Thyroid gland (tissue), 4 donors: ENCODE data around the gene PLCL1. TPM values are rescaled to one million over a fixed set of nuclear protein-coding genes. Genes with fewer than 3 reads are reported as not detected.

Experiments
- DNase-seq, 2 donors: peaks; one replicate each; pipeline ENCODE4 v3.0.0-alpha.2; 2019
- H3K27ac ChIP-seq, 3 donors: fragments of 200-600 bp; sonication (generic); 1 replicate in 2 of 3; 2 replicates in 1 of 3; pipeline ENCODE4 v1.5.1; 2016 to 2019; ENCODE audit warnings: mild to moderate bottlenecking in 1 of 3, moderate library complexity in 1 of 3
- H3K27me3 ChIP-seq: fragments of 200-600 bp; sonication (generic); one replicate; pipeline ENCODE4 v1.5.1; 2019
- H3K36me3 ChIP-seq, 2 donors: fragments of 200-600 bp; sonication (generic); one replicate each; pipeline ENCODE4 v1.5.1; 2016 to 2019
- H3K4me1 ChIP-seq, 2 donors: fragments of 200-600 bp; sonication (generic); one replicate each; pipeline ENCODE4 v1.5.1; 2017 to 2019
- H3K4me3 ChIP-seq, 3 donors: fragments of 200-600 bp; sonication (generic); replicated peaks in 1 of 3; 1 replicate in 2 of 3; 2 replicates in 1 of 3; pipeline ENCODE4 v1.5.1; 2016; ENCODE audit warnings: mild to moderate bottlenecking in 1 of 3
- H3K9me3 ChIP-seq: fragments of 200-600 bp; sonication (generic); one replicate; pipeline ENCODE4 v1.5.1; 2017
- POLR2A ChIP-seq, 2 donors: fragments of 450-650 bp; IDR thresholded peaks; one replicate each; pipeline ENCODE4 v1.6.1; 2017; ENCODE audit warnings: antibody characterized with exemption in 2 of 2, mild to moderate bottlenecking in 2 of 2, moderate library complexity in 1 of 2
- WGBS, 2 donors: methylation state at CpG; one replicate each; pipeline ENCODE4 v1.1.5; 2017; 5-methylcytosine and 5-hydroxymethylcytosine counted together
- intact Hi-C: fragments of 100-400 bp; cut with DNase I; formaldehyde crosslinking; loops from one replicate; pipeline ENCODE4 v1.15.1; 2023
- total RNA-seq, 4 donors: library from RNA; depleted of rRNA; stranded (reverse); fragments of >200 nt; gene quantifications; one replicate each; pipeline ENCODE4 v1.2.3, GENCODE V29; 2016
- TF ChIP-seq, protein P1 (sequence below), 6 experiments: fragments of 200-600 bp in 3 of 6; fragments of 450-650 bp in 3 of 6; sonication (generic) in 3 of 6; IDR thresholded peaks; one replicate each; pipeline ENCODE4 v1.5.1; 2016 to 2019; ENCODE audit warnings: antibody characterized with exemption in 6 of 6, mild to moderate bottlenecking in 2 of 6, inconsistent platforms in 1 of 6, moderate library complexity in 1 of 6

The PLCL1 gene
- total RNA-seq, 4 donors from 2014 or later: 9.1 to 11.8 (median 9.9) TPM

DNA sequence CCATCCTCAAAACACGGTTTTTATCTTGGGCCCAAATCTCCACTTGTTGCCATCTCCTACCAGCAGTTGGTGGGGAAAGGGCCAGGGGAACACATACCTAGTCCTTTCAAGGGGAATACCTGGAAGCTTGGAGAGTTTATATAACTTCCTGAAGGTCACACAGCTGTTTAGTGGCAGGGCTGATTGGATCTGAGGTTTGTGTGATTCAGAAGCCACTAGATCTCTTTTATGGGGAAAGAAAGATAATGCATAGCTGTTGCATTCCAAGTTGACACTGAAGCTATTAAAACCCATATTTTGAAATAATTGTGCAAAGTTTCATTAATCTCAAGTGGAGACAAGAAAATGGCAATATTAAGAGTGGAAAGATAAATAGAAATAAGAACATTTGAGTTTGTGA is 134.2 kb downstream of the PLCL1 start:
- 81 to 83% methylated on average over 1 of the region's 1 CpG for WGBS, 2 donors
- no peak overlapping the region for H3K27ac ChIP-seq
- intact Hi-C loops: no loop called here

DNA sequence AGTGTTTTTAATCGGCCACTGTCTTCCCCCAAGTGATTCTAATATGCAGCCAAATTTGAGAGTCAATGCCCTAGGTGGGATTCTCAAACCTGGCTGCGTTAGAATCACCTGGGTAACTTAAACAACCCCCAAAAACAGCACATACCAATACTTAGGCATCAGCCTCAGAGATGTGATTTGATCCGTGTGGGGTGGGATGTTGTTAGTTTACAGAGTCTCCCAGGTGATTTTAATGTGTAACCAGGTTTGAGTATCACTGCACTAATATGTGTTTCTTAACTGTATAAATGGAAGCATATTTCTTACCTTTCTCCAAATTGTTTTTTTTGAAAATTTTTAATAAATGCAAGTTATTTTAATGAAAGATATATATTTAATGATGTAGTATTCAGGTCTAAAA is 135.4 kb downstream of the PLCL1 start:
- H3K36me3 ChIP-seq: no peaks in the 10 kb centered on the region
- H3K4me3 ChIP-seq: no peak overlapping the region
- no peak for TF ChIP-seq POLR2A (IDR thresholded peaks at IDR 0.05)
- TF ChIP-seq, protein P1, sequence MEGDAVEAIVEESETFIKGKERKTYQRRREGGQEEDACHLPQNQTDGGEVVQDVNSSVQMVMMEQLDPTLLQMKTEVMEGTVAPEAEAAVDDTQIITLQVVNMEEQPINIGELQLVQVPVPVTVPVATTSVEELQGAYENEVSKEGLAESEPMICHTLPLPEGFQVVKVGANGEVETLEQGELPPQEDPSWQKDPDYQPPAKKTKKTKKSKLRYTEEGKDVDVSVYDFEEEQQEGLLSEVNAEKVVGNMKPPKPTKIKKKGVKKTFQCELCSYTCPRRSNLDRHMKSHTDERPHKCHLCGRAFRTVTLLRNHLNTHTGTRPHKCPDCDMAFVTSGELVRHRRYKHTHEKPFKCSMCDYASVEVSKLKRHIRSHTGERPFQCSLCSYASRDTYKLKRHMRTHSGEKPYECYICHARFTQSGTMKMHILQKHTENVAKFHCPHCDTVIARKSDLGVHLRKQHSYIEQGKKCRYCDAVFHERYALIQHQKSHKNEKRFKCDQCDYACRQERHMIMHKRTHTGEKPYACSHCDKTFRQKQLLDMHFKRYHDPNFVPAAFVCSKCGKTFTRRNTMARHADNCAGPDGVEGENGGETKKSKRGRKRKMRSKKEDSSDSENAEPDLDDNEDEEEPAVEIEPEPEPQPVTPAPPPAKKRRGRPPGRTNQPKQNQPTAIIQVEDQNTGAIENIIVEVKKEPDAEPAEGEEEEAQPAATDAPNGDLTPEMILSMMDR (IDR thresholded peaks at IDR 0.05): no peak
- H3K27me3 ChIP-seq: no peaks in the 10 kb centered on the region
- H3K9me3 ChIP-seq: no peaks in the 10 kb centered on the region
- H3K4me1 ChIP-seq: peaks cover 0 to 11% of the 10 kb centered on the region in 2 donors
- 78 to 85% methylated on average over 3 of the region's 3 CpGs for WGBS, 2 donors
- H3K27ac ChIP-seq: no peak overlapping the region
- no peak for DNase-seq
- intact Hi-C loops: no loop called here

More for the DNA sequence above, 134.2 kb downstream of the PLCL1 start:
- TF ChIP-seq, protein P1 (IDR thresholded peaks at IDR 0.05): no peak
- no peak for TF ChIP-seq POLR2A (IDR thresholded peaks at IDR 0.05)
- no peaks in the 10 kb centered on the region for H3K27me3 ChIP-seq
- no peak overlapping the region for H3K4me3 ChIP-seq
- H3K4me1 ChIP-seq: no peaks in the 10 kb centered on the region
- no peaks in the 10 kb centered on the region for H3K36me3 ChIP-seq
- no peaks in the 10 kb centered on the region for H3K9me3 ChIP-seq
- no peak for DNase-seq

GRCh38 chr2:197940382-197940781 is 136.0 kb downstream of the PLCL1 start:
- no peak overlapping the region for H3K4me3 ChIP-seq
- no peaks in the 10 kb centered on the region for H3K27me3 ChIP-seq
- H3K36me3 ChIP-seq: no peaks in the 10 kb centered on the region
- no peak overlapping the region for H3K27ac ChIP-seq
- H3K9me3 ChIP-seq: no peaks in the 10 kb centered on the region
- DNase-seq: no peak
- peaks cover 0 to 11% of the 10 kb centered on the region in 2 donors for H3K4me1 ChIP-seq
- intact Hi-C loops: no loop called here
- TF ChIP-seq, protein P1 (IDR thresholded peaks at IDR 0.05): no peak
- TF ChIP-seq POLR2A (IDR thresholded peaks at IDR 0.05): no peak
- WGBS, 2 donors: 97 to 100% methylated on average over 1 of the region's 1 CpG

DNA sequence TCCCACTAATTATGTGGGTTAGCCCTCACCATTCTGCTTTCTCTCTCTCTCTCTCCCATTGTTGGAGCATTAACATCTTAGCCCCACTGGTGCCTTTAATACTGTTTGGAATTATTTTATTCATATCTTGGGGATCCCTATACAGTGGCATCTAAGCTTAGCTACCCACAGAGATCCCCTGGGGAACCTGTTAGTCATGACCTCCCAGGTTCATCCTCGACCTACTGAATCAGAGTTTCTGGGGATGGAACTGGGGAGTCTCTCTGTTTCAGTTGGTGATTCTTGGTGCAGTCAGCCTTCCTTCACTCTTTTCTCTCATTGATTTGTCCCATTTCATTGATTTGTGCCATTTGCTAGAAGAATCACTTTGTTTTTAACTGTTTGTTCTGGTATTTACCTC is 137.3 kb downstream of the PLCL1 start:
- Histone ChIP-seq H3K36me3 (no peaks in the 10 kb centered on the region), H3K9me3 (no peaks in the 10 kb centered on the region), H3K27ac (no peak overlapping the region), H3K4me1 (peaks cover 0 to 11% of the 10 kb centered on the region in 2 donors), H3K27me3 (no peaks in the 10 kb centered on the region), H3K4me3 (no peak overlapping the region)
- DNase-seq: no peak
- WGBS, 2 donors: 68 to 91% methylated on average over 1 of the region's 1 CpG
- TF ChIP-seq, protein P1 (IDR thresholded peaks at IDR 0.05): no peak
- TF ChIP-seq POLR2A (IDR thresholded peaks at IDR 0.05): no peak
- intact Hi-C loops: no loop called here

- no peaks in the 10 kb centered on the region for H3K9me3 ChIP-seq
- no peaks in the 10 kb centered on the region for H3K27me3 ChIP-seq
- TF ChIP-seq, protein P1 (IDR thresholded peaks at IDR 0.05): no peak
- H3K4me3 ChIP-seq: no peak overlapping the region
- WGBS, 2 donors: 100% methylated on average over 1 of the region's 1 CpG
- H3K36me3 ChIP-seq: no peaks in the 10 kb centered on the region
- peaks cover 0 to 11% of the 10 kb centered on the region in 2 donors for H3K4me1 ChIP-seq
- no peak overlapping the region for H3K27ac ChIP-seq
- intact Hi-C loops: no loop called here
- no peak for DNase-seq
These were observed 139.3 kb downstream of the PLCL1 start for GRCh38 chr2:197943731-197944130.
